ENCODE data around the gene C2orf69.

C2orf69 gene

GRCh38 chr2:199968126-199968525 is 57.0 kb downstream of the C2orf69 start:
- DNase-seq (ENCODE audit: low spot score) = no peak

DNA sequence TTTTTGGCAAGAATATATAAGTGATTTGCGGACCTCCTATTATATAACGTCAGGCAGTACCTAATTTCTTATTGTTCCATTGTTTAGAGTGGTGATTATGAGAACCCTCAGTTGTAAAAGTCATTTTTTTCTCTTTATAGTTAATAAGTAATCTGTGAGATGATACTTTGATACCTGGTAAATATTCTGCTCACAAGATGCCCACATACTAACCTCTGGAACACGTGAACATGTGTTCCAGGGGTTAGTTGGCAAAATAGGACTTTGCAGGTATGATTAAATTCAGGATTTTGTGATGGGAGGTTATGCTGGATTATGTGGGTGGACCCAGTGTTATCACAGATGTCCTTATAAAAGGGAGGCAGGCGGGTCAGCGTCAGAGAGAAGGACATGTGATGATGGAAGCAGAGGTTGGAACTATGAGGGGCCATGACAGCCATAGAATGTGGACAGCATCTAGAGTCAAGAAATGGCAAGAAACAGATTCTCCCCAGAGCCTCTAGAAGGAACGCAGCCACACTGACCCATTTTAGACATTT is 61.1 kb downstream of the C2orf69 start:
- no peak for DNase-seq (ENCODE audit: low spot score)

DNA sequence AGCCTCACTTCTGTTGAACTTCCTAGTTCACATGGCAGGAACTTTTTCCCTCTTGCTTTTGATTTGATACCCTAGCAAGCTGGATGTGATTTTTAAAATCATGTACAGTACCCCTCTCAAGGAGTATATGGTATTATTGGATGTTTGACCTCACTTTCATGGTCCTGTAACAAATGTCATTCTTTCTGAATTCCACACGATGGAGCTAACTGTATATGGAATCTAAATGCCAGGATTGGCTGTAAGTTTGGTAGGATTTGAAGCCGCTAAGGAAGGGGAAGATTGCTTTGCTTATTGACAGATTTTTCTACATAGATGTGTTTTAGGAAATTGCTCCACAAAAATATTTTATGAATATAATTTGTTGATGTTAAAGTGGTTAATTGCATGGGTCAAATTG is 62.6 kb downstream of the C2orf69 start:
- DNase-seq (ENCODE audit: low spot score) = peak; percentile 70

GRCh38 chr2:199975273-199975895 is 64.3 kb downstream of the C2orf69 start:
- DNase-seq (ENCODE audit: low spot score) = peak; percentile 39
